Measurements from ENCODE around the gene RFX2.
"Not testable (repeated sequence)": the region's sequence is repeated elsewhere in the genome, so short reads cannot be mapped to it uniquely, and the experiment has no call there.

RFX2 gene

GRCh38 chr19:5972355-5972731, 138.0 kb downstream of the RFX2 start:
- no peak for DNase-seq
- in situ Hi-C loops (cut with HindIII; ENCODE audit: low pct_ligation_motif_present, low pct_unique_long_range_greater_than_20kb, low sequenced_read_pairs): no loop called here

GRCh38 chr19:5971714-5972354, 138.5 kb downstream of the RFX2 start:
- in situ Hi-C loops (cut with HindIII; ENCODE audit: low pct_ligation_motif_present, low pct_unique_long_range_greater_than_20kb, low sequenced_read_pairs): no loop called here
- no peak for DNase-seq

- DNase-seq: no peak
- in situ Hi-C loops (cut with HindIII; ENCODE audit: low pct_ligation_motif_present, low pct_unique_long_range_greater_than_20kb, low sequenced_read_pairs): no loop called here
Observed at GRCh38 chr19:5969476-5969875, 140.8 kb downstream of the RFX2 start.

GRCh38 chr19:5968431-5969373, 141.6 kb downstream of the RFX2 start:
- in situ Hi-C loops (cut with HindIII; ENCODE audit: low pct_ligation_motif_present, low pct_unique_long_range_greater_than_20kb, low sequenced_read_pairs): no loop called here
- DNase-seq: no peak

- in situ Hi-C loops (cut with HindIII; ENCODE audit: low pct_ligation_motif_present, low pct_unique_long_range_greater_than_20kb, low sequenced_read_pairs): no loop called here
- DNase-seq: peak; percentile 64
Observed at GRCh38 chr19:5967994-5968430, 142.3 kb downstream of the RFX2 start.

DNA sequence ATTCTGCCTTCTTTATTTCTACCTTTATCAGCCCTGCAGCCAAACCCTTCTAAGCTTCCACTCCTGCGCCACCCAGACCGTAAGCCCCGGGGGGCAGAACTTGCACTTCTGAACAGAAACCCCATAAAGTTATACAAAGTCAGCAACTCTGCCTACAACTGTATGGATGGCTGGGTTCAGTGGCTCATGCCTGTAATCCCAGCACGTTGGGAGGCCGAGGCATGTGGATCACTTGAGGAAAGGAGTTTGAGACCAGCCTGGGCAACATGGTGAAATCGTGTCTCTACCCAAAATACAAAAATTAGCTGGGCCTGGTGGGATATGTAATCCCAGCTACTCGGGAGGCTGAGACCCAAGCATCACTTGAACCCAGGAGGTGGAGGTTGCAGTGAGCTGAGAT, 142.7 kb downstream of the RFX2 start:
- in situ Hi-C loops (cut with HindIII; ENCODE audit: low pct_ligation_motif_present, low pct_unique_long_range_greater_than_20kb, low sequenced_read_pairs): no loop called here
- no peak for DNase-seq

GRCh38 chr19:5966941-5967340, 143.4 kb downstream of the RFX2 start:
- in situ Hi-C loops (cut with HindIII; ENCODE audit: low pct_ligation_motif_present, low pct_unique_long_range_greater_than_20kb, low sequenced_read_pairs): no loop called here
- no peak for DNase-seq

DNA sequence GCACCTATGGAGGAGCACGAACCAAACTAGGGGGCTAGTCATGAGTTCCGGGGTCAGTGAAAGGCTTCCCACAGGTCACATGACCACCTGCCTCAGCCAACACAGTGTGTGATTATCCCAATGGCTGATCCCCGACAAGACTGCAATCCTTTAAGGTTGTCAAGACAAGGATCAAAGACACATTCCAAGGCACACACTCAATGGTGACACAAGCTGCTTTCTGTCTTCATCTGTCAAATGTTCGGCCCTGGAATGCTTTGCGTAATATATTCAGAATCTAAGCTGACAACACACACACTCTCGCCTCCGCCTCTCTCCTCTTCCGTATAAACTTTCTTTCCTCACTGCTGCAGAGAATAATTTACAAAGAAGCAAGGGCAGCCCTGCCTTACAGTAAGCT, 144.1 kb downstream of the RFX2 start:
- in situ Hi-C loops (cut with HindIII; ENCODE audit: low pct_ligation_motif_present, low pct_unique_long_range_greater_than_20kb, low sequenced_read_pairs): no loop called here
- DNase-seq: no peak

- in situ Hi-C loops (cut with HindIII; ENCODE audit: low pct_ligation_motif_present, low pct_unique_long_range_greater_than_20kb, low sequenced_read_pairs): no loop called here
- DNase-seq: no peak
Observed at GRCh38 chr19:5964816-5965565, 145.3 kb downstream of the RFX2 start.

GRCh38 chr19:5963855-5964254, 146.4 kb downstream of the RFX2 start:
- no peak for DNase-seq
- in situ Hi-C loops (cut with HindIII; ENCODE audit: low pct_ligation_motif_present, low pct_unique_long_range_greater_than_20kb, low sequenced_read_pairs): no loop called here

- DNase-seq; in situ Hi-C loops (cut with HindIII; ENCODE audit: low pct_ligation_motif_present, low pct_unique_long_range_greater_than_20kb, low sequenced_read_pairs): not testable (repeated sequence)
Observed at GRCh38 chr19:5963259-5963658, 147.0 kb downstream of the RFX2 start.

DNA sequence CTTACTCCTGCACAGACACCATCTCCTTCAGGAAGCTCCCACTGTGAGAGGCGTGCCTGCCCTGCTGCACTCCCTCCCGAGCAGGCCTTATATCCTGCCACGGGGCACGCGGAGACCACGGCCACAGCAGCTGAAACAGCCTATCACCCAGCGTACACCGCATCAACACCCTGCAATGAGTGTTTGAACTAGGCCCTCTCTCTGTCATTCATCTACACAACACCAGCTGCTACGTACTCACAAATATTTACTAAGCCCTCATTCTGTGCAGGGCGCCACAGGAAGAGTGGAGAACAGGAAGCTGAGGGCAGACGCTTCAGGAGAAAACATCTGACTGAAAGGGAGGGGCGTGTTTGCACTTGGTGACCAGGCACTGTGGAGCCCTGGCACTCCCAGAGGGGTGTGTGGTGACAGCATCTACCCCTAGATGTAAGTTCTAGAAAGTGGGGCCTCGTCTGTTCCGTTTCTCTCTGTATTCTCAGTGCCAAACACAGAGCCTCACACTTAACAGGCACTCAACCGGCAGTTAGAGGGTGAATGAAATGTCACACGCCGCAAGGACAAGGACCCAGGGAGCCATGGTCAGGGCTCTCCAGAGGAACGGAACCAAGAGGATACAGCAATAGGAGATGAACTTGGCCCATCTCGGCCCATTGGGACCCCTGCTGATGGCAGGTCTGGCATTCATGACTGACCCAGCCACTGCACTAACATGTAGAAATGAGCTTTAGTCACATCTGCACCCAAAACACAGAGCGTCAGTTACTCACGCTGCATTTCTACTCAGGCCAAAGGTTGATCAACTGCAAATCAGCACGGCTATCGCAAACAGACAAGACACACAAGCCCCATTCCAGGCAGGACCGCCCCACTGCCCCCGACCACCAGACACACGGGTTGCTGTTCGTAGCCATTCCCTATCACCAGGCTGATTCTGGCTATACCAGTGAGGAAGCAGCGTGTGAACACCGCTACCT, 148.0 kb downstream of the RFX2 start:
- no peak for DNase-seq
- in situ Hi-C loops (cut with HindIII; ENCODE audit: low pct_ligation_motif_present, low pct_unique_long_range_greater_than_20kb, low sequenced_read_pairs): no loop called here

DNA sequence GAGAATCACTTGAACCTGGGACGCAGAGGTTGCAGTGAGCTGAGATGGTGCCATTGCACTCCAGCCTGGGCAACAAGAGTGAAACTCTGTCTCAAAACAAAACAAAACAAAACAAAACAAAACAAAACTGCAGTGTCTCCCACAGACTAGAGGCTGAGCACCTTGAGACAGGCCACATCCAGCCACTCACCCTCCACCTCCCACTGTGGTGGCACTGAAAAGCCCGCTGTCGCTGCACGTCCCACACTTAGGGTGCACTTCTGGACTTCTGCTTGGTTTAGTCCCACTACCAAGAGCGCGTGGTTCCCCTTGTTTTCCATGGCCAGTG, 148.7 kb downstream of the RFX2 start:
- DNase-seq; in situ Hi-C loops (cut with HindIII; ENCODE audit: low pct_ligation_motif_present, low pct_unique_long_range_greater_than_20kb, low sequenced_read_pairs): not testable (repeated sequence)

DNA sequence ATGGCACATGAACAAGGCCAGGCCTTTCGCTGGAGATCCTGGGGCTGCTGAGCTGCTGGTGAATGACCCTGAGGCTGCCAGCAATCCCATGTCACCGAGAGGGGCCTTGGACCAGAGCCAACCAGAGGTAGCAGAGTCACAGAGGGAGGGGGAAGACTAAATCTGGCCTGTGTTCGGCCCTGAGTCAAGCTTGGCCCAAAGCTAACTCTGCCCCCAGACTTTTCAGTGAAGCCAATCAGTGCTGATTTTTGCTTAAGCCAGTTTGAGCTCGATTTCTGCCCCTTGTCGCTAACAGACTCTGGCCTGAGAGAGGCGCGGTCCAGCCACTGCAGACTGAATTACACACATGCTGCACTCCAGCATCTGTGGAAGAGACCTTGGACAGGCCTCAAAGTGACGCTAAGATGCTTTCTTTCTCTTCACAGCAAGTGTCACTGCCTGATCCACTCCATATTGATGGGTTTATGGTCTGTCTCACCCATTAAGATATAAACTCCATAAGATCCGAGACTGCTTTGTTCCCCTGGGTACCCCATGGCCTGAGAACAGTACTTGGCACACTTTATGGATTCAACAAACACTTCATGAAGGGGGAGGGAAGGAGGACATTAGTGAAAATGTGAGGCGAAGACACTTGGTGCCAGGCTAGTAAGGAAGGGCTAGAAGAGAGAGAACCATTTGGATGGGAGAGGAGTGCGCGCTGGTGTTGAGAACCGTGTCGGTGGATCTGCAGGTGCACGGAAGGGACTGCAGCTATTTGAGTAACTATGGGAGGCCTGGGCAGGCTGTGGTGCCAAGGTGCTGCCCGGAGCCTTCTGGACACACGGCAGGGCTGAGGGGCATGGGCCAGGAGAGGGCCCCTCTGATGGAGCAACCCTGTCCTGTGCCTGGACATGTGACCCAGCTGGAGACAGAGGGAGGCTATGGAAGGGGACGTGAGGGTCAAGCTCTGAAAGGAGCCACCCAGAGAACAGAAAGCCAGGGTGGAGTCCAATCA, 150.0 kb downstream of the RFX2 start:
- in situ Hi-C loops (cut with HindIII; ENCODE audit: low pct_ligation_motif_present, low pct_unique_long_range_greater_than_20kb, low sequenced_read_pairs): no loop called here
- DNase-seq: no peak

DNA sequence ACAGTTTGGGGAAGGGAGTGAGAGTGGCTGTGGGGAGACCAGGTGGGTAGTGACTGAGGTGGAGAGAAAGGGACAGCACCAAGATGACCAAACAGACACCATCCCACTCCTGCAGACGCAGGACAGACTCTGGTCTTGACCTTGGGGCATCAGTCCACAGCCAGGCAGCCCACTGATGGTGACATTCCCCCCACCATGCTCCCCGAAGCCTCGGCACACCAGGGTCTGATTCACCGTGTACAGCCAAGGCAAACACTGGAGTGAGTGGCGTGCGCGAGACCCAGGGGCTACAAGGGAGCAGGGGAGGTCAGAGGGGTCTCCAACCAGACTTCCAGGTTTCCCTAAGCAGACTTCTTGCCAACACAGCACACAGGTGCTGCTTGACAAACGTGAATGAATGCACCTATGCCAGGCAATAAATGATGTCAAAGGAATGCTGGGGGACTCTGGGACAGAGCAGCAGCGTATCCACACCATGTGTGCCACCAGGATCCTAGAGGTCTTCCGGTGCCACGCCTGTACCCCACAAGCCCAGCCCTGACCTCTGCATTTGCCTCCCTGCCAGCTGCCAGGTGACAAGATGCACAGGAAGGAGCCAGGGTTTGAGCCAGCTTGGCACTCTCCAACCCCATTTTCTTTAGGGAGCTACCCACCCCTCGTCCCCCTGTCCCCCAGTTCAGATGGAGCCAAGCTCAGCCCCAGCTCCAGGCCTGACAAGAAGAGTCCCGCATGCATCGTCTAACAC, 150.9 kb downstream of the RFX2 start:
- in situ Hi-C loops (cut with HindIII; ENCODE audit: low pct_ligation_motif_present, low pct_unique_long_range_greater_than_20kb, low sequenced_read_pairs): no loop called here
- no peak for DNase-seq

- in situ Hi-C loops (cut with HindIII; ENCODE audit: low pct_ligation_motif_present, low pct_unique_long_range_greater_than_20kb, low sequenced_read_pairs): no loop called here
- no peak for DNase-seq
Observed at GRCh38 chr19:5958851-5959122, 151.5 kb downstream of the RFX2 start.
